GM18498 (cell line): ENCODE measurements around the gene RAB36.

Experiments used
- ATAC-seq: cut with Tn5 transposase; IDR thresholded peaks from one replicate; pipeline ENCODE4 v1.9.1; 2021; ENCODE audit warnings: mild to moderate bottlenecking, moderate library complexity; ENCODE audit not compliant: unreplicated experiment

RAB36 gene

DNA sequence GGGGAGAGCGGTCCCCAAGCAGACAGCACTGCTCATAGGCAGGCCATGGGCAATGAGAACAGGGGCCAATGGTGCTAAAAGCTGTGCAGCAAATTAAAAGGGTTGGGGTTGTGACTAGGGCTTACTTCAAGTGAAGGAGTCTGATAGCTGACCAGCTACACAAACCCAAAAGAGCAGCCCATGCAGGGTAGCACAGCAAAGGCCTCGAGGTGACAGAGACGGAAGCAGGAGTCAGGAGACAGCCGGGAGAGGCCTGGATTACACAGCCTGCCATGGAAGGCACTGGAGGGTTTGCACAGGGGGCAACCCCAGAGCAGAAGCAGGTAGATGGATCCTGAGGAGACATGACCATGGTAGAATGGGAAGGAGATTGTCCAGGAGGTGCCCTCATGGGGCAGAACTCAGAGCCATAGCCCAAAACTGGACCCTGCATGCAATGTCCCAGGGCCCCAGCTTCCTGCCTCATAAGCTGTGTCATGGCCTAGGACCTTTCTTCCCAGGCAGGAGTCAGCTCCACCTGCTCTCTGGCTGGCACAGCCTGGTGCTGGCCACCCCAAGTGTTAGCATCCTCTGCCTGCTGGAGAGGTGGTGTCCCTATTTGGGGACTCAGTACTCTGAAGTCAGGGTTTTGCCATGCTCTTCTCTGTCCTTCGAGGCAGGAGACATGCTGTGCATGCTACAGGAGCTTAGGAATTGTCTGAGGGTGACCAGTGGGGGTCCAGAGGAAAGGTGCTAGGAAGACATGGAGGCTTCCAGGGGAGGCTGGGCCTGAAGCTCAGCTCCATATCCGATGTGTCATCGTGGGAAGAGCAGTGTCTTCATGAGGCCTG lies 36.8 kb upstream of the RAB36 start:
- ATAC-seq: no peak

DNA sequence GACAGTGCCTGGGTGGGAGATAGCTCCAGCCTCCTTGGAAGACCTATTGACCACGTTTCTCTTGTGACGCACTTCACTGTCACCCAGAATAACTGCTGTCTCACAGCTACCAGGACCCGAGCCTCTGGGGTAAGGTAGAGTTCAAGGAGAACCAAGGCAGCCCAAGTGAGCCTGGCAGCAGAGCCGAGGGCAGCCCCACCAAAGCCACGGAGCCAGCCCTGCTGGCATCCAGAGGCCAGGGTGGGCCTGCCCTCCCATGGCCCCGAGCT lies 36.3 kb upstream of the RAB36 start:
- no peak for ATAC-seq

DNA sequence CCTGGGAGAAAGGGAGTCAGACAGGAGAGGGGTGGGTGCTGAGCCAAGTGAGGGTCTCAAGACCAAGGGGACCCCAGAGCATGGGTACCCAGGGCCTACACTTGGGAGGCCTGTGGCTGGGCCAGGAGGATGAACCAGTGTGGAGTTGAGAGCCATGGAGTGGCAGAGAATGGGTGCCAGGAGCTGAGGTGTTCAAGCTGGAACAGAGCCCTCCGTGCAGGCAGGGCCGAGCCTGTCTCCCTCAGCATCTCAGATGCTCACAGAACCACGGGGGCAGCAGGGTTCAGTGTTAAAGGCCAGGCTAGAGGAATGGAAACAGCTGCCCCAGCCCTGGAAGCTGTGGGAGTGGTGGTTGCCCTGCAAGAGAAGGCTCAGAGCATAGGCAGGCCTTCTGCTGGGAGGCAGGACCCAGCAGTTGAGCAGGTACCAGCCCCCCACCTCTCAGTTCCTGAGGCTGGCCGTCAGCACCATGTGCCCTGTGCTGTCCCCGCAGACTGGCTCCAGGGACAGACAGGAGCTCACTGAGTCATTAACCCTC lies 35.8 kb upstream of the RAB36 start:
- no peak for ATAC-seq

DNA sequence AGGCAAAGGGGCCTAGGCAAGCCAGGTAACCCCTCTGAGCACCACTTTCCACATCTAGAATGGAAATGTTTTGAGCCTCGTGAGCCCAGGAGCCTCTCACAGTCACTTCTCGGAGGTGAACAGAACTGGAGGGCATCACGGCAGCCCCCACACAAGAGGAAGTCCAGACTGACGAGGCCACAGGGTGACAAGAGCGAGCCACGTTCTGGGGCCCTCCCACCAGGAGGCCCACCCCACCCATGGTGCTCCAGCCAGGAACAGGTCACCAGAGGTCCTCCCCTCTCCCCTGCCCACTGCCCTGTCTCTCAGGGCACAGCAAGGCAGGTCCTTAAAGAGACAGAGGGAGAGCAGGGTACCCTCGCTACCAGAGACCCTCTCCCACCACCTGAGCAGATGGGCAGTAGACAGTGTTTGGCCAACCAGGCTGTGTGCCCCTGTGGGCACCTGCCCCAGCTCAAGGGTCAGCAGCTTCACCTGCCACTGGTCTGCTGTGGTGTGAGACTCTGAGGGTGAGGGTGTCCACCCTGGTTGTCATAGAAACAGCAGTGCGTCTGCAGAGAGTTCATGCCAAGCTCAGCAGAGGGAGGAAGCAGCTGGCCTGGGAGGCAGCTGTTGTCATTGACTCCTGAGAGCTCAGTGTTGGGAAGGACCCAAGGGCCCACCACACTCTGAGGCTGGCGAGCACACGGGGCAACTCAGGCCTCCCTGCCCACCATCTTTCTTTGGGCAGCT lies 34.9 kb upstream of the RAB36 start:
- ATAC-seq: no peak

DNA sequence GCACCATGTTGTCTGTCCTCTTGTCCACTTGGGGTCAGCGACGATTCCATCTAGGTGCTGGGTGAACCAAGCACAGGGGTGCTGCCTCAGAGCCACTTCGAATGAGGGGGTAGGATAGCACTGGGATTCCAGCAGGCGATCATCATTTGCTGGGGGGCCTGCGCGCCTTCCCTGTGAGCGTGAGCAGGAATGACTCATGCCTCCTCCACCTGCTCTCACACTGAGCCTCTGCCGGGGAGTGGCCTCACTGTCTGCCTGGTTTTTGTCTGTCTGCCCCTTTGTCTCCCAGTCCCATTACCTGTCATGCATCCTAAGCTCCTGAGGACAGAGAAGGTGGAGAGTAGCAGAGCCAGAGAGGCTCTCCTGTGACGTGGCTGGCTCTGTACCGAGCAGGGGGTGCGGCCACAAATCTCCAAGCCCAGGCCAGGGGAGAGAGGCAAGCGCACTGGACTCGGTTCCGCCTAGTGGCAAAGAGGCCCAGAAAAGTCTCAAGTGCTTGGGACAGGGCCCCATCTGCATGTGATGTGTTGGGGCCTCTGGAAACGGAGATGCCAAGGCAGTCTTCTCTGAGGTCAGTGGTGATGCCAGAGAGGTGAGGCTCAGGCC lies 34.3 kb upstream of the RAB36 start:
- ATAC-seq: no peak

DNA sequence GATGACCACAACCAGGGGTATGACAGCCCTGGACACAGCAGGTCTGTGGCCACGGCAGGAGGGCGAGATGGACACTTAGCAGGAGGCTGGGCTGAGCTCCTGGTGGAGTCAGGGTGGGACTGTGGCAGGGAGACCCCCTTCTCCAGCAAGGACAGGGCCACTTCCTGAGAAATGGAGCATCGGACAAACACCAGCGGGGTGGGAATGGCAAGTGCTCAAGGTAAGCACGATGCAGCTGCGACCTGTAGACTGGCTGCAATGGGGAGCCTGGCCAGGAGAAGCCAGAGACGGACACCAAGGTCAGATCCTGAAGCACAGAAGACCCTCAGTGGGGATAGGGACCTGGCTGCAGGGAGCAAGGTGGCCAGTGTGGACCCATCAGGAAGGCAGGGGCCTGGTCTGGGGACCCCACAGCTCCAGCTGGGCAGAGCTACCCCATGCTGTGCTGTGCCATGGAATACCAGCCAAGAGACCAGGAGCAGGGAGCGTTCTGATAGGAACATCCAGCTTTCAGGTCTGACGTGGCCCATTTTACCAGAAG lies 32.7 kb upstream of the RAB36 start:
- ATAC-seq: no peak

DNA sequence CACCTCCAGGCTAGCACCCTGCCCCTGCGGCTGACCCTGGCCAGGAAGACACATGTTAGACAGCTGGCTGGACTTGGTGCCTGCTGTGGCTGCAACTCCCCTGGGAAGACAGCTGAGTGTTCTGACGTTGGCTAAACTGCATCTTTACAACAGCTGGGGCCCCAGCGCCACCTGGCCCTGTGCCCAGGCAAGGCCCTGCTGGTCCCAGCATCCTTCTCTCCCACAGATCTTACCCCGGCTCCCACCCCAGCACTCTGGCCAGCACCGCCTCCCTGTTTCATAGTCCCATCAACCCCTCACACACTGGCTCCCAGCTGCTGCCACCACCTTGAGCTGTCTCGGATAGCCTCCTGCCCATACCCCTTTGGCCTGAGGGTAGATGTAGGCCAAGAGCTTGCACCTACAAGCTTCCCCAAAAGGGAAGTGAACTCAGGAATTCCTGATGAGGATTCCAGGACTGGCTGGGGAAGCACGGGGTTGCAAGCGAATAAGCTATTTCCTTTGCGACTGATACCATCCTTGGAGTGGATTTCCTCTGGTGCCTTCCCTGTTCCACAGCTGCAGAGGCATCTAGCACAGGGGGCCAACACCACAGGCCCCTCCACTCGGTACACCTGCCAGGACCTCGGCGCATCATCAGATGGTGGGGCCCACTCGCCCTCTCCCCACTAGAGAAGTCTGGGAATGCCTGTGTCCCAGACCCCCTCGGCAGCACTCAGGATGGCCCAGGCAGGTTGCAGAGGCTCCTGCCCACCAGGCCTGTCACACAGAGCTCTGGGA lies 32.0 kb upstream of the RAB36 start:
- ATAC-seq: no peak

DNA sequence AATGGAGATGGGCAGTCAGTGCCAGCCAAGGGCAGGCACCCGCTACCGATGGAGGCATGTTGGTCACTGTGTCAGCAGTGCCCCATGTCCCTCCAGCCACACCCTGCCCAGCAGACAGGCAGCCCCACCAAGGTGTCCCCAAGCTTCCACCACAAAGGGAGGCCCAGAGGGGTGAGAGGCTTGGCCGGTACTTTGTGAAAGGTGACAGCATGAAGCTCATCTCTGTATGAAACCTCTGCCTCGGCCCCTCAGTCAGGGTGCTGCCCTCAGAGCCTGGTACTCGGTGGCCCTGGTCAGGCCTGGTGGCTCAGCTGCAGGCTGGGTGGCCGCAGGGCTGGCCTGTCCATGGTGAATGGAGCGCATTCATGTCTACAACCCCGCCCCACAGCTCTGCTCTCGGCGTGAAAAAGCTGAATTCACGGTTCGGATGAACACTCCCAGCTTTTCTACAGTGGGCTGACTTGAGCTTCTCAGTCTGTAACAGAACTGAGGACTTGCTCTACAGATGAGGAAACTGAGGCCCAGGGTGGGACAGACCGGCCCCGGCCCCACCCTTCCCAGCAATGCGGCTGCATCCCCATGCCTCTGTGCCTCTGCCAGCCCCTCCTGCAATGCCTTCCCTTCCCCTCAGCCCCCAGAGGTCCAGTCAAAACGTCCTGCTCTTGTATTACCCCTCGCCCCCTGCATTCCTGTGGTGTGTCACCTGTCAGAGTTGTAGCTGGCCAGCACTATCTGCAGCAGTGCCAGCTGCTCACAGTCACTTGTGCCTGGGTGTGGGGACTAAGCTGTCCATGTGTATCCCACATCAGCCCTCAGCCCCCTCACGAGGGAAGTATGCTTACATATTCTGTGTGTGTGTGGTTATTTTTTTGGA lies 31.2 kb upstream of the RAB36 start:
- ATAC-seq: no peak

DNA sequence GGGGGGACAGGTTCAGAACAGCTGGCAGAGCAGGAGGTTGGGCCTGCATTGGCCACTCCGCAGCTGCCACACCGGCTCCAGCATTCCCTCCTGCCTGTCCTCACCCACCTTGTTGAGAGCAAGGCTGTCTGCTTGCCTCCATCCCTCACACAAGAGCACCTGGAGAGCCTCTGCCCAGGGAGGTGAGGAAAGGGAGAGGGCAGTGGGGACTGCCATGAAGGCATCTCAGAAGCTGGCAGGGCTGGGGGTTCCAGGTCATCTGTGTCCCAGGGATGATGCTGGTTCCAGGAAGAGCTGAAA lies 30.6 kb upstream of the RAB36 start:
- ATAC-seq: no peak

DNA sequence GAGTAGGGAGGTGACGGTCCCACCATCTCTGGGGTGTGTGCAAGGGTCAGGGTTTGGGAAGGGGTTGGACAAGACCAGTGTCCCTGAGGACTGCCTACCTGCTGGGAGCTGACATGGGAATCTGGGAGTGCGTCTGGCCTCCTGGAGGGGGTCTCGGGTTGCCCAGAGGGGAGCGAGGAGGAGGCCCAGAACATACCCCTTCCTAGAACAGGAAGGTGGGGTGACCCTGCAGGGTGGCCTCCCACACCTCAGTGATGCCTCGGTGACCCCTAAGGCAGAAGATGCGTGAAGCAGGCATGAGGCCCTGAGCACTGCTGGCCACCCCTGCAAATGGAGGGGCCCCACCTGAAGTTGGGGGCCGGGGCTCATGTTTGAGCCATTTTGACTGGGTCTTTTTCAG lies 29.9 kb upstream of the RAB36 start:
- ATAC-seq: no peak

DNA sequence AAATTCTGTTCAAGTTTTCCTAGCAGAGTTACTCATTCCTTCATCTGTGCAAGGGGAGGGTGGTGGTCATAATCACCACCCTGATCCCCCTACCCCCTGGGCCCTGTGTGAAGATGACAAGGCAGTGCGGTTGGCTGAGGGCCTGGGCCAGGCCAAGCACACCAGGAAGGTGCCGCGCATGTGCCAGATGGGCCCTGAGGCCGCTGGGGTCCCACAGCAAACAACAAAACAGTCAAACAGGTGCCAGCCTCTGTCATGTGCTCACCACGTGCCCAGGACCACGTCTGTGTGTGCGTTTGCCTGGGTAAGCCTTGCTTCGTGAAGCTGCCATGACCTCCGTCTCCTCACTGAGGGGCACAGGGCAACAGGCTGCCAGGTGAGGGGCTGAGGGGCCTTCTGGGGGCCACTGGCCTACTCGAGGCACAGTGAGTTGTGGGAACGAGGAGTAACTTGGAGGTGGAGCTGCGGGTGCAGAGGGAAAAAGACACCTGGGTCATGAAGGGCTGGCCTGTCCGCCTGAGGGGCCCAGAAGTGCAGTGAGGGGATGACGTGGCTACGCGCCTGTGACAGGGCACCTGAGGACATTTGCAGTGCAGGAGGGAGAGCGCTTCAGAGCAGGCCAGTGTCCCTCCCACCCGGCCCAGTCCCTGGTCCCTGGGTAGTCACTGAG lies 29.3 kb upstream of the RAB36 start:
- no peak for ATAC-seq

DNA sequence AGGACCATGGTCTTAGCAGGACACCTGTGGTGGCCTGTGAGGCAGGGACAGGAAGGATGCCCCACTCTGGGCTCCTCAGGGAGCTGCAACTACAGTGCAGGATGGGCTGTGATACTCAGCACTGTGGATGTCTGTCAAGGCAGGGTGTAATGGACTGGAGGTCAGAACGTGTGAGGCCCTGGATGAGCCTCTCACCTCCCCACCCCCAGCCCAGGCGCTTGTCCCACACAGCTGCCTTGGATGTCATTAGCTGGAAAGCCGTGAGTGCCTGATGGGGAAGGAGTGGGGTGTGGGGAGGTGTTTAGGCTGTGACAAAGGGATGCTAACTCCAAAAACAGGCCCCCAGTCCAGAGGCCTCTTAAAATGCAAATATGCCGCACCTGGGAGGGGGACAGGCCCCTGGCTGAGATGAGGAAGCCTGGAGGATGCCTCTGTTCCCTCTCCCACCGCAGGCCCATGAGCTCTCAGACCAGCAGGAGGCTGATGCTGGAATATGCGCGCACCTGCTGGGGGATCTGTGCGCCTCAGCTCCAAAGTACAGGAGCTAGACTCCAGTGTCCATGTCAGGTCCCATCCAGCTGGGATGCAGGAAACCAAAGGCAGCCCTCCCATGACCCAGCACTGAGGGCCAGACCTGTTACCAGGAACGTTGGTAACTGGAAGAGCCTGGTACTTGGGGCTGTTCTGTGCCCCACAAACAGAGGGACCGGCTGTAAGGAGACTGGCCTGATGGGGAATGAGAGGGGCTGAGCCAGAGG lies 28.6 kb upstream of the RAB36 start:
- ATAC-seq: no peak

DNA sequence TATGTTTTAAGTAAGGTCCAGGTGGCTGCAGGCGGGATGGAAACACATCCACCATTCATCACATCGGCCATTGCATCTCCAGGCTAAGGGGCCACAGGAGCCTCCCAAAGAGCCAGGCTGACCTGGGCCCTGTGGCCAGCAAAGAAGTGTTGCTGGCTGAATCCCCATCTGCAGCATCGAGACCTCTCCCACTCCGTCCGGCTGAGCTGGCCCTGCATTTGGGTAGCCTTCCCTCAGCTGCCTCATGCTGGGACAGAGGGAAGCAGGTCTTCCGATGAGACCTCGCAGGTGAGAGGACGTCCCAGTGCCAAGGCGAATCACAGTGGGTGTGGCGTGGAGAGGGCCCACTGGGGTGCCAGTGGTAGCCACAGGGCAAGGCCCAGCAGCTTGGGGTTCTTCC lies 28.0 kb upstream of the RAB36 start:
- ATAC-seq: no peak

DNA sequence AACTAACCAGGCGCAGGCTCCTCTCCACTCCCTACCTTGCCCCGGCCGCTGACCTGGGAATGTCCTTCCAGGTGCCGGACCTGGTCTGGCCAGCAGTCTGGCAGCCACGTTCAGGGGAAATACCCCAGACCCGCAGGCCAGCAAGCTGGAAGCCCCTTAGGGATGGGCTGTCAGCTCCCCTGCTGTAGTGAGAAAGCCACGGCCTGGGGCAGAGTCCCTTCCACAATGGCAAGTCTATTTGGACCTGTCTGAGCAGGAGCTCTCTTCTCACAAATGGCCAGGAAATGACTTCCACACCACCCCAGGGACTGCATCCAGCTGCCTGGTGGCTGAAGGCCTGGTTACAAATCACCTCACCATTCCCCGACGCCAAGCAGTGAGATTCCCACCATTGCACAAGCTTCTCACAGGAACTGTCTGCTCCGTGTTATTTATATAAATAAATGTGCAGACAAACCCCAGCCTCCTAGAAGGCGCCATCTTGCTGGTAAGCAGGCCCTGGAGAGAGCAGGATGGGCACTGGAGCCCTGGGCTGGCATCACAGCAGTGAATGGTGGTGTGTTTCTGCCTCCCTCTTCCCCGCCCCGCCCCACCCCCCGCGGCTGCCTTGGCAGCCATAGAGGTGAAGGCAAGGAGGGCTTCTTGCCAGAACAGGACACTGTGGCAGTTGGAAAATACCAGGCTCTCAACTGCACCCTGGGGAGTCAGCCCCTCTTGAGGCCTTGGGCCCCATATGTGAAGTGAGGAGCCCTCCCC lies 27.2 kb upstream of the RAB36 start:
- no peak for ATAC-seq

DNA sequence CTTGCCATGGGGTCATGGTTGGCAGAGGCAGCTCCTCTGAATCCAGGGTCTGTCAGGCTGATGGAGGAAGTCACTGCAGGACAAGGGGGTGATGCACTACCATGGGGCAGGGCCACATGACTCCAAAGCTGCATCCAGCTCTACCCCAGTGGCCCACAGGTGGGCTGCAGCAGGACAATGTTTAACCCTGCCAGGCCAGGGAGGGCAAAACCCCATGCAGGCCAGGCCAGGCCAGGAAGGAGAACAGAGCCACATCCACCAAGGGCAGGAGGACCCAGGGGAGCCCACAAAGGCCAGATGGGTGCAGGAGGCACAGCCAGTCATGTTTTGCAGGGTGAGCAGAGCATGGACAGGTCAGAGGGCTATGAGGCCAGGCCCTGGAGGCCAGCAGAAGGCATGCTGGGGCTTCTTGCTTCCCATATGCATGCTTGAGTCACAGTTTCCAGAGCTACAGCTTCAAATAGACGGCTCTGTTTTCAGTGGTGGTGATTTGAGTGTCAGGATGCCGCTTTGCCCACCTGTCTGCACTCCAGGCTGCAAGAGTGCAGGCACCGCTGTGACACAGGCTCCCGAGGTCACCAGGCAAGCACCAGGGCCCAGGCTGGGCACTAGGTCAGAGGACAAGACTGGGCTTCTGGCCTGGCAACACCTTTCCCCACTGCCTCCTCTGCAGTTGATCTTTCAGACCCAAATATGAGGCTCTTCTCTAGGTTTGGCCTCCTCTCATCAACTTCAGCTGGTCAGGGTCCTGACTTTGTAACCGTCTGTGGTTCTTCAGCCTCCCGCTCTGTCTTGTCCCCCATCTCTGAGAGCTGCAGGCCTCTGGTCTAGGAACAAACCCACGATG lies 26.4 kb upstream of the RAB36 start:
- ATAC-seq: no peak

DNA sequence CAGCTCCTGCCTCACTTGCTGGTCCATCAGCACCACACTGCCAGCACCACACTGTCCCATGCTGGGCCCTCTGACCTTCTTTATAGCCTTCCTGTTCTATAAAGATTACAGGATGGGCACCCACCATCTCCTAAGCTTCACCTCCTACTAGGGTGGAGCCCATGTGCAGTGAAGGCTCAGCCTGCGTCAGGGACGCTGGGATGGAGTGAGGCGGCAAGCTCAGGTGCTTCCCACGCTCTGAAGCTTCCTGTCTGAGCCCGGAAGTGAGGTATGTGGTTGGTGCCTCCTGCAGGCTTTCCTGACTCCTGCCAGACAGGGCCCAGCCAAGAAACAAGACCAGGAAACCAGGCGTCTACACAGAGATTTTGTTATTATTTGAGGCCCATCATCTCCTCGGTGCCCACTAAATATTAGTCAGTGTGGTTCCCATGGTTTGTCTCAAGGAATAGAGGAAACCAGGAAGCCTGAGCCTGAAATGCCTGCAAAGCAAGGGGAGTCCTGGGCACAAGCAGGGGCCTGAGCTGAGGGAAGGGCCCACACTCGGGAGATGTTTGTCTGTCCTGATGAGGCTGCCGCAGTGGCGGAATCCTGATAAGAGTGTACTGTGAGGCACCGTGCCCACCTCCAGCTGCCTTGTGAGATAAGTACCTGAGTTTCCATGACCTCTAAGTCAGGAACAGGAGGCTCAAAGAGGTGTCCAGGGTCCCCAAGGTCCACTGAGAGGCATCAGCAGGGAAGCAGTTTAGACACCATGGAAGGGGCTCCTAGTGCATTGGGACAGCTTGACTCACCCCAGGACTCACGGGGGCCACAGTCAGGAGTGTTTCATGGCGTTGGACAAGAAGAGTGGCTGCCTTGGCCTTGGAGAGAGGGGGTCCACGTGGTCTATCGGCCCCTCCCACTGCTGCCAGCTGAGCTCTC lies 25.5 kb upstream of the RAB36 start:
- ATAC-seq: no peak
